Liver (tissue), 3 donors: Measurements from ENCODE around the gene TM7SF2.

Experiments used
- EGR1 ChIP-seq, 2 donors: IDR thresholded peaks; 2 replicates each; pipeline ENCODE4 v1.6.1; 2016 to 2018; ENCODE audit warnings: antibody characterized with exemption in 2 of 2, low read depth in 2 of 2
- GABPA ChIP-seq, 2 donors: IDR thresholded peaks in 1 of 2; conservative IDR thresholded peaks in 1 of 2; 2 replicates each; pipeline ENCODE4 v1.6.1; 2016; ENCODE audit warnings: antibody characterized with exemption in 2 of 2, mild to moderate bottlenecking in 1 of 2, moderate library complexity in 1 of 2
- JUND ChIP-seq, 2 donors: IDR thresholded peaks; 2 replicates each; pipeline ENCODE4 v1.6.1; 2016; ENCODE audit warnings: antibody characterized with exemption in 2 of 2
- NR2F2 ChIP-seq: IDR thresholded peaks from 2 replicates; pipeline ENCODE4 v1.6.1; 2016; ENCODE audit warnings: antibody characterized with exemption
- REST ChIP-seq: IDR thresholded peaks from 2 replicates; pipeline ENCODE4 v1.6.1; 2016; ENCODE audit warnings: antibody characterized with exemption, mild to moderate bottlenecking
- SP1 ChIP-seq: IDR thresholded peaks from 2 replicates; pipeline ENCODE4 v1.6.1; 2018; ENCODE audit warnings: antibody characterized with exemption, mild to moderate bottlenecking
- TAF1 ChIP-seq: conservative IDR thresholded peaks from 2 replicates; pipeline ENCODE4 v1.6.1; 2016; ENCODE audit warnings: antibody characterized with exemption, mild to moderate bottlenecking
- YY1 ChIP-seq: IDR thresholded peaks from 2 replicates; pipeline ENCODE4 v1.6.1; 2016; ENCODE audit warnings: antibody characterized with exemption, mild to moderate bottlenecking
- TF ChIP-seq, protein P1 (sequence below): fragments of 150-350 bp; IDR thresholded peaks from 2 replicates; pipeline ENCODE4 v1.5.1; 2017; ENCODE audit warnings: improper control_type of control experiment, low read depth, low read length; ENCODE audit not compliant: missing input control
- TF ChIP-seq, protein P2 (sequence below): IDR thresholded peaks from 2 replicates; pipeline ENCODE4 v1.6.1; 2016; ENCODE audit warnings: antibody characterized with exemption
- TF ChIP-seq, protein P3 (sequence below): IDR thresholded peaks from 2 replicates; pipeline ENCODE4 v1.6.1; 2016; ENCODE audit warnings: antibody characterized with exemption
- donor health status: healthy.
- donor health status: healthy.

DNA sequence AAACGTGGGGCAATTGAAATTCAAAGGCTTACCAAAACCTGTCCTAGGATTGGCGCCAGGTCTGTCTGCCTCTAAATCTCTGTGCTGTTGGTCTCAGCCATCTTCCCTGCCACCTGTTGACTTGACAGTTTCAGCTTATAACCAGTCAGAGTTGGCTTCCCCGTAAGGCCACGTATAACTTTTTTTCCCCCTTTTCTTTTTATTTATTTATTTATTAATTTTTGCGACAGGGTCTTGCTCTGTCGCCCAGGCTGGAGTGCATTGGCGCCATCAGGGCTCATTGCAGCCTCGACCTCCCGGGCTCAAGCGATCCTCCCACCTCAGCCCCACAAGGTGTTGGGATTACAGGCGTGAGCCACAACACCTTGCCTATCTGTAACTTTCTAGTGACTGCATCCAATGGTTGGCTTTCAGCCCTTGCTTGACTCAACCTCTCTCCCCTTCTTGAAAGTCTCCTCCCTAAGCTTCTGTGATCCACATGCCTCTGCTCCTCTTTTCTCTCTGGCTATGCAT lies 24.0 kb downstream of the TM7SF2 start:
- TF ChIP-seq, protein P1, sequence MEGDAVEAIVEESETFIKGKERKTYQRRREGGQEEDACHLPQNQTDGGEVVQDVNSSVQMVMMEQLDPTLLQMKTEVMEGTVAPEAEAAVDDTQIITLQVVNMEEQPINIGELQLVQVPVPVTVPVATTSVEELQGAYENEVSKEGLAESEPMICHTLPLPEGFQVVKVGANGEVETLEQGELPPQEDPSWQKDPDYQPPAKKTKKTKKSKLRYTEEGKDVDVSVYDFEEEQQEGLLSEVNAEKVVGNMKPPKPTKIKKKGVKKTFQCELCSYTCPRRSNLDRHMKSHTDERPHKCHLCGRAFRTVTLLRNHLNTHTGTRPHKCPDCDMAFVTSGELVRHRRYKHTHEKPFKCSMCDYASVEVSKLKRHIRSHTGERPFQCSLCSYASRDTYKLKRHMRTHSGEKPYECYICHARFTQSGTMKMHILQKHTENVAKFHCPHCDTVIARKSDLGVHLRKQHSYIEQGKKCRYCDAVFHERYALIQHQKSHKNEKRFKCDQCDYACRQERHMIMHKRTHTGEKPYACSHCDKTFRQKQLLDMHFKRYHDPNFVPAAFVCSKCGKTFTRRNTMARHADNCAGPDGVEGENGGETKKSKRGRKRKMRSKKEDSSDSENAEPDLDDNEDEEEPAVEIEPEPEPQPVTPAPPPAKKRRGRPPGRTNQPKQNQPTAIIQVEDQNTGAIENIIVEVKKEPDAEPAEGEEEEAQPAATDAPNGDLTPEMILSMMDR: no peak
- TF ChIP-seq SP1 (no peak), JUND (IDR thresholded peaks at IDR 0.05) (no peak), REST (no peak), EGR1 (IDR thresholded peaks at IDR 0.05; ENCODE audit: low read depth in 2 of 2) (no peak), YY1 (no peak), GABPA (IDR thresholded peaks at IDR 0.05 in 1 of 2, conservative IDR thresholded peaks at IDR 0.05 in 1 of 2) (no peak), TAF1 (no peak), NR2F2 (no peak)
- TF ChIP-seq, protein P2, sequence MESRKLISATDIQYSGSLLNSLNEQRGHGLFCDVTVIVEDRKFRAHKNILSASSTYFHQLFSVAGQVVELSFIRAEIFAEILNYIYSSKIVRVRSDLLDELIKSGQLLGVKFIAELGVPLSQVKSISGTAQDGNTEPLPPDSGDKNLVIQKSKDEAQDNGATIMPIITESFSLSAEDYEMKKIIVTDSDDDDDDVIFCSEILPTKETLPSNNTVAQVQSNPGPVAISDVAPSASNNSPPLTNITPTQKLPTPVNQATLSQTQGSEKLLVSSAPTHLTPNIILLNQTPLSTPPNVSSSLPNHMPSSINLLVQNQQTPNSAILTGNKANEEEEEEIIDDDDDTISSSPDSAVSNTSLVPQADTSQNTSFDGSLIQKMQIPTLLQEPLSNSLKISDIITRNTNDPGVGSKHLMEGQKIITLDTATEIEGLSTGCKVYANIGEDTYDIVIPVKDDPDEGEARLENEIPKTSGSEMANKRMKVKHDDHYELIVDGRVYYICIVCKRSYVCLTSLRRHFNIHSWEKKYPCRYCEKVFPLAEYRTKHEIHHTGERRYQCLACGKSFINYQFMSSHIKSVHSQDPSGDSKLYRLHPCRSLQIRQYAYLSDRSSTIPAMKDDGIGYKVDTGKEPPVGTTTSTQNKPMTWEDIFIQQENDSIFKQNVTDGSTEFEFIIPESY: no peak
- TF ChIP-seq, protein P3, sequence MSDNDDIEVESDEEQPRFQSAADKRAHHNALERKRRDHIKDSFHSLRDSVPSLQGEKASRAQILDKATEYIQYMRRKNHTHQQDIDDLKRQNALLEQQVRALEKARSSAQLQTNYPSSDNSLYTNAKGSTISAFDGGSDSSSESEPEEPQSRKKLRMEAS: no peak
